HT-29 (cell line): ENCODE data around the gene MAP4K1. TPM values are rescaled to one million over a fixed set of nuclear protein-coding genes. Genes with fewer than 3 reads are reported as not detected.

Source experiments
- DNase-seq: peaks from one replicate; pipeline ENCODE4 v3.0.0-alpha.2; 2015; ENCODE audit warnings: low spot score
- total RNA-seq: library from RNA; depleted of rRNA; stranded (reverse); fragments of >200 nt; shearing (Covaris generic); gene quantifications from 2 replicates; pipeline ENCODE4 v1.2.3, GENCODE V29; 2014; rRNA removed

Gene MAP4K1
- 0.36 TPM in 1 of 2 replicates, not detected in the other for total RNA-seq

- no peak for DNase-seq
These were observed at the start of gene MAP4K1 for GRCh38 chr19:38617764-38618589. MAP4K1 (minus strand) TSS chr19:38617953; CDS start chr19:38617895, 58 bp downstream.

DNA sequence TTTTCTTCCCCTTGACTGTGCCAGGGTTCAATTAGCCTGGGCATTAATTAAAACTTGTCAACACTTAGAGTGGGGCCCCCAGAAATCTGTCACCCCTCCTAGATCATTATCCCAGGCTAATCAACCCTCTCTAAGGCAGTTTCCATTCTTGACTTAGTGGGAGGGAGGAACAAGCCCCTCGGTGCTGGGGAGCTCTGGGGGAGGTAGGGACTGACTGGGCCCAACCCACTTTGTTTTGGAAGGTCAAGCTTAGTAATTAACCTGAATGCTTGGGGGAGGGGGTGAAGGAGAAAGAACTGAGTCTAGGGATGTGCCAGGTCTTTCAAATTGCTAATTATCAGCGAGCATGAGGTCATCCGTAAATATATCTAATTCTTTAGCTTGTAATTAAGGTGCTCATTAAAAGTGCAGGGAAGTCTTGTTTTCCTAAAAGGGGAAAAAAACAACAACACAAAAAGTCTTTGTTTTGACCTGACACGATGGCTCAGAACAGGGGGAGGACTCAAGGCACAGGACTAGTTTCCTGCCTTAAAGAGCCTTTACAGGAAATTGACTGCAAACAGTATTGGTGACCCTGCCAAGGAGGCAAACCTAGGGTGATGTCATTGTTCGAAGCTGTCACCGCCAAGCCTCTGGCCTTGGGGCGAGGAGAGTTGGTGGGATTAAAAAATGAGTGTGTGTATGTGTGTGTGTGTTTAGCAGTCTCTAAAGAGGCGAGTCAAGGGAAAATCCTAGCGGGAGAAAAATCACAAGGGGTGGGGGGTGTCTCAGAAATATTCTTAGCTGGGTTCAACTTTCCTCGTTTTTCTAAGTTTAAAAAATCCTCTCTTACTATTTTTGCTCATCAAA, 49.1 kb upstream of the MAP4K1 start:
- DNase-seq, result peak; percentile 49

GRCh38 chr19:38665950-38666662, 48.4 kb upstream of the MAP4K1 start:
- peak; percentile 91 for DNase-seq

DNA sequence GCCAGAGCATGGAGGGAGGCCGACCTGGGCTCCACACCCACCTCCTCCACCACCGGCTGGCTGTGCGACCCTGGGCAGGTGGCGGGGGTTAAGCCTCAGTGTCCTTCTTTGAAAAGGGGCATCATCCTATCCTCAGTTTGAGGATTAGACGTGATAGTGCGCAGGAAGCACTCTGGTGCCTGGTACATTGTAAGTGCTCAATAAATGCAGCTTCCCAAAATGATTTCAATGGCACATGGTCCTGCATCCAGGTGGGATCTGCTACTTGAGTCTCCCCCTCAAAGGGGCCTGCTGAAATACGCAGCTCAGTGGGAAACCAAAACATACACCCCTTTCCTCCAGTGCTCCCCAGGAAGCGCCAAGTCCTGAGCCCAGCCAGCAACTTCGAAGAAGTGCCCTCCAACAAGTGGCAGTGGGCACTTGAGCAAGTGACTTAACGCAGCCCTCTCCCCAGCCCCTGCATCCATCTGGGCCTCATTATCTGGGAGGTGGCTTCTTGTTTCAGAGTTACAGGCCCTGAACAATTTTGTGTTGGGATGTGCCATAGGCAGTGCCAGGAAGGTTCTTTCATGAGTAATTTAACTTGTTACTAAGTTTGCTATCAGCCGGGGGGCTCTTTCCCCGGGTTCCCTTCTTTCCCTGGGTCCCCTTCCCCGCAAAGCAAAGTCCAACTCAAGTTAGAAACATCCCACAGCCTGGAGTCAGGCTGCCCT, 47.6 kb upstream of the MAP4K1 start:
- DNase-seq, result no peak

- peak; percentile 56 for DNase-seq
These were observed 46.9 kb upstream of the MAP4K1 start for GRCh38 chr19:38664503-38665211.

- no peak for DNase-seq
These were observed 46.3 kb upstream of the MAP4K1 start for GRCh38 chr19:38663957-38664502.

DNA sequence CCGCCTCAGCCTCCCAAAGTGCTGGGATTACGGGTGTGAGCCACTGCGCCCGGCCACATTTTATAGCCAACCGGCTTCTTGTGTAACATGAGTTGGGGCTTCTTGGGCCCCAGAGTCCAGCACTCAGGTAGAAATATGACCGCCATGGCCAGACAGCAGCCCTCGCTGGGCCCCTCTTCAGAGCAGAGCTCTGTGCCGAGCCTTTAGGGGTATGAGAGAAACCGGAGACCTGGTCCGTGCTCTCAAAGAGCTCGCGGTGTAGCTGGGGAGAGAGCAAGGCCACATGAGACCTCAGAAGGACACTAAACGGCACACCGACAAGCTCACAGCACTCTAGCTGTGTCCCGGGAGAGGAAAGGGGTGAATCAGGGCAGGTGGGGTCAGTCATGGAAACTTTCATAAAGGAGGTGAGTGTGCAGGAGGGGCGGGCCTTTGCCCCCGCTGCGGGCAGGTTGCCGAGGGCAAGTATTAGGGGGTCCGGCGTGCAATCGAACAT, 45.5 kb upstream of the MAP4K1 start:
- no peak for DNase-seq

- no peak for DNase-seq
These were observed 44.9 kb upstream of the MAP4K1 start for GRCh38 chr19:38662537-38663155.

DNA sequence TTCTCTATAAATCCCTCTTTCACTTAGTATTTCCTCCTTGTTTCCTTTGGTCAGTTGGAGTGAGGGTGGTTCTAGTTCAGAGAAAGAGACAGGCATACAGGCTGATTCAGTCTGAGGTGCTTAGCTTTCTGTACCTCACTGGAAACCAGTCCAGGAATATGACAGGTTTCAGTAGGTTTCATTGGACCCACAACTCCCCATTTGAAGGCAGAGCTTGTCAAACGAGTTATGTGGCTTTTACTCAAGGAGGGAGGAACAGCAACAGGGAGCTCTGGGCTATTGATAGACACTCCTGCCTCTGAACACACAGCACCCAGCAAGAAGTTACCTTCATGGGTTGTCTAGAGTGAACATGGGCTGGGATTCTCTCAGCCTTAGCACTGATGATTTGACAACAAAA, 44.2 kb upstream of the MAP4K1 start:
- peak; percentile 100 for DNase-seq

- peak; percentile 79 for DNase-seq
These were observed 43.4 kb upstream of the MAP4K1 start for GRCh38 chr19:38661136-38661535.

DNA sequence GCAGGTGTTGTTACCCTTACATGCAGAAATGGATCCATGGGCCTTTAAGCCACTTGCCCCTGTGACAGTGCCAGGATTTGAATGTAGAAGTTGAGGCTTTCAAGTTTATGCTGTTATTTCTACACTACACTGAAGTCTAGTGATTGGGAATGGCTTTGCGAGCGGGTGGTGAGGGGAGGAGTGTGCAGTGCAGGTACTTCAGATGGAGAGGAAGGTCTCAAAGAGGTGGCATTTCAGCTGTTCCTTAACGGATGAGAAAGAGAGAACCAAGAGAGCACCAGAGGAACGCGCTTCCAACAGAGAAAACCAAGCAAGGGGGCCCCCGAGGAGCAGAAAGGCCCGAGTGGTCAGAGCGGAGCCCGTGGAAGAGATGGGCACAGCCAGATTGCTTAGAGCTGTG, 43.0 kb upstream of the MAP4K1 start:
- DNase-seq, result no peak

- peak; percentile 99 for DNase-seq
These were observed 40.9 kb upstream of the MAP4K1 start for GRCh38 chr19:38658462-38659306.

- peak; percentile 82 for DNase-seq
These were observed 40.0 kb upstream of the MAP4K1 start for GRCh38 chr19:38657633-38658222.

DNA sequence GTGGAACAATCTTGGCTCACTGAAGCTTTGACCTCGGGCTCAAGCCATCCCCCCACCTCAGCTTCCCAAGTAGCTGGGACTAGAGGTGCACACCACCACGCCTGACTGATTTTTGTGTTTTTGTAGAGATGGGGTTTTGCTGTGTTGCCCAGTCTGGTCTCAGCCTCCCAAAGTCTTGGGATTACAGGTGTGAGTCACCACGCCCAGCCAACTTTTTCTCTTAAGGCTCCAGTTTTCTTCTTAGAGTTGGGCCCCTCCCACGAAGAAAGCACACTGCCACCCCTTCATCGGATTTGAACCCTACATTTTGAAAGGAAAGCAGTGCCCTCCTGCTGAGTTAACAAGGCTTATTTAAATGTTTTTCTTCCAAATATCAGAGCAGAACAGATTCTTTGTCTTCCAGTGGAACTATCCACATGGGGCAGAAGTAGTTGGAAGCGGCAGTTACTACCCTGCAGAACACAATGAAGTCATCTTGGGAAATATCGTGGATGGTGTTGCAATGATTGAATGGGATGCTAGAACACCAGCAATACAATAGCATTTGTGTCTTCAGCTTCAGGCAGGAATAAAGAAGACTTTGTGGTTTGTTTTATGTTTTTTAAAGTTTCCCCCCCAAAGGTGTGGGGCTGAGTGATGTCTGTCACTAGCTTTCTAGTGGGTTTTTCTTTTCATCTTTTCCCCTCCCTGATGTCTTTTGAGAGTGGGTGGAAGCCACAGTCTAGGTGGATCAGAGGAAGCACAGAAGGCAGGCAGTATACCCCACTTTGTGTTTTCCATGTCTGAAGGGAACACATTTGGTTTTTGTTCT, 38.6 kb upstream of the MAP4K1 start:
- DNase-seq, result peak; percentile 57

DNA sequence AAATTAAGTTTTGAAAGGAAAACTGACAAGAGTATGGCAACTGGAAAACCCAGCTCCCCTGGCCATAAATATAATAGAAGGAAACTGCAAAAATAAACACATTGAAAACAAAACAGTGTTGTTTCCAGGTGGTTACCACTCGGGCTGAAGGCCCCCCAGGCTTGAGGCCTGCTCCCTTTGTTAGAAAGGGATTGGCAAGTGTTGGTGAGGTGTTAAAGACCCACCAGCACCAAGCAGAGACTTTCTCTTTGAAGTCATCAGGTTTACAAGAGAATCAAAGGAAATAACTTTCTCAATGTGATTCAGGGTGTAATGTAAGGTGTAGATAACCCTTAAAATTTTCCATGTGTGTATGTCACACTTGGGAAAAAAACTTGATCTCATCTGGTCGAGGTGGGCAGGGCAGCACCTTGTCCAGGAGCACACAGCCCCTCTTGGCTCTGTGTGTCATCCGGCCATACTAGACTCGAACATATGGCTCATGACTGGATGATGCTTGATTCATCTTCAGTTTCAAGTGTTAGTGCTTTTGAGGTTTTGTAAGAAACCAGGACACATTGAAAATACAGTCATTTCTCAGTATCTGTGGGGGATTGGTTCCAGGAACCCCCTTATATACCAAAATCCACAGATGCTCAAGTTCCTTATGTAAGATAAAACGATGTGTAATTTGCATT, 37.5 kb upstream of the MAP4K1 start:
- no peak for DNase-seq

DNA sequence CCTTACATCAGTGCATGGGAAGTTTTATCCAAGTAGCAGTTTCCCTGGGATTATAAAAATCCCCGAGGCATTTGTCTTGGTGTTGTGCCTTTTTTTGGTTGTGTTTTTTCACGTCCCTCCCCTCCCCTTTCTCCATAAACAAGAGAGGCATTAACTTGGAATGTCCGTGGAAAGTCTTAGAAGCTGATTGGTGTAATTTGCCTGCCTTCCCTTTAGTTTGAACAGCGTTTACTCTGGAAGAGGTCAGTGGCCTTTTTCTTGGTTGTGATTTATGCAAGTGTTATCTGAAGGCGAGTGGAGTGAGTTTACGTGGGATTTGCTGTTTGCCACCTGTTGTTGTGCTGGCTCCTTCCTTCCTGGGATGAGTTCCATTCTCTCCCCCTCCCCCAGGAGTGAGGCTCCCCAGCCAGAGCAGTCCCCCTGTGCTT, 36.9 kb upstream of the MAP4K1 start:
- DNase-seq, result peak; percentile 40
